Effector CD8-positive, alpha-beta T cell (primary cell): ENCODE data around the gene MEDAG.
"Not testable (repeated sequence)": the region's sequence is repeated elsewhere in the genome, so short reads cannot be mapped to it uniquely, and the experiment has no call there.

Experiments used
- DNase-seq: peaks from one replicate; lab custom pipeline; 2025; lab: John Stamatoyannopoulos, UW

Gene MEDAG

DNA sequence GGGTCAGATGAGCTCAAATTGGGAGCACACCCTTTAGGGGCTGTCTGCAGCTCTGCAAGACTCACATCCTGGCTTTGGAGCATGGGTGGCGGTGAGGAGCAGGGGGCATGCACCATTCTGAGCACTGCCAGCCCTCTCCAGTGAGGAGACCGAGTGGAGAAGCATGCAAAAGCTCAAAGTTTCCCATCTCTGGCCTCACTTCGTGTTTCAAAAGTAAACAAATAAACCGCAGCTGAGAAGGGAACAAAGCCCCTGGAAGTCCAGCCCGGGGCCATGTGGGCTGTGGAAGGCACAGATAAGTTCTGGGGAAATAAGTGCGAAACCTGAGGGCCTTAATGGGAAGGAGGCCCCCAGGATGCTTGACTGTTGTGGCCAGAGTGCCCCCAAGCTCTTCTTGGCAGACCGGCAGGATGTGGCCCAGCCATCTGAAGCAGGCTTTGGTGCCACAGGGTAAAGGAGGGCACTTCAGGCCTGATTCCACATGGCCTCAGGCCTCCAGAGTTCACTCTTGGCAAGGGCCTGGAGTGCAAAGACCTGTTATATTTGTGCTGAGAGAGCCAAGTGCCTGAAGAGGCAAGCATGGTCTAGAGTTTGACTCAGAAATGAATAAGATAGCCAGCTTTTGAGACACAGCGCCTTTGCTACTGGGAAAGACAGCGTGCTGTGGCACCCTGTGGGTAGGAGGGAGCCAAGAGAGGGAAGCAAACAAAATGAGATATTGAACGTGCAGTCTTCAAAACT lies 1.2 kb downstream of the MEDAG start:
- no peak for DNase-seq

DNA sequence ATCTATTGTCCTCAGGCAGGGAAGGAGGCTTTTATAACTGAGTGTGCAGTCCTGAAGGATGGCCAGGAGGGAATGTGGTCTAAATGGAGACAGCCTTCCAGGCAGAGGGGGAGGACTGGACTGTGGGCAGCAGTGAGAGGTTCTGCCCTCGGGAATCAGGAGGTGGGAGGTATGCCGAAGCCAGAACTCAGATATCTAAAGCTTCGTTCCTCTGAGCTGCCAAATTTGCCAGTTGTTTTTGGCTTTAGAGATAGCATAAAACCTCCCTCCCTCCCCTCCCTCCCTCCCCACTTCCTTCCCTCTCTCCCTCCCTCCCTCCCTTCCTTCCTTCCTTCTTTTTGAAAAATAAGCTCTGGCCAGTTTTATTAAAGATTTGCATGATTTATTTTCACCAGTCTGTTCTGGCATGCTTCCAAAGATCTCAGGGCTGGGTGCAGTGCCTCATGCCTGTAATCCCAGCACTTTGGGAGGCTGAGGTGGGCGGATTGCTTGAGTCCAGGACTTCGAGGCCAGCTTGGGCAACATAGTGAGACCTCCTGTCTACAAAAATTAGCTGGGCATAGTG lies 2.4 kb downstream of the MEDAG start:
- no peak for DNase-seq

DNA sequence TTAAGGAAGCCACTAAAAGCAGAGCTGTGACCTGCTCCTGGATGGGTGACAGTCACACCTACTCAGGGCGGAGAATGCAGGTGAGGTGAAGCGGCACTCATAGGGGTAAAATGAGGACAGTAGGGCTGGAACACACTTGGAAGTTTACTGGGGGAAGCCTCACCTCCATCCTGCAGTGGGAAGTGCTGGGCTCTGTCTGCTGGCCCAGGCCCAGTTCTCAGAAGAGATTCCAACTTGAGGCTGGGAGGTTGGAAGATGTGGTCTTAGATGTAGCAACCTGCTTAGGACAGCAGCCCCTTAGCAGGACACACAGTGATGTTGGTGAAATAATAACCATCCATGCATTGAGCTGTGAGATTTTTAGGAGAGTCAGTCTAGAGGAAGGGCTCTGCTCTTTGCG lies 4.6 kb downstream of the MEDAG start:
- DNase-seq: no peak

DNA sequence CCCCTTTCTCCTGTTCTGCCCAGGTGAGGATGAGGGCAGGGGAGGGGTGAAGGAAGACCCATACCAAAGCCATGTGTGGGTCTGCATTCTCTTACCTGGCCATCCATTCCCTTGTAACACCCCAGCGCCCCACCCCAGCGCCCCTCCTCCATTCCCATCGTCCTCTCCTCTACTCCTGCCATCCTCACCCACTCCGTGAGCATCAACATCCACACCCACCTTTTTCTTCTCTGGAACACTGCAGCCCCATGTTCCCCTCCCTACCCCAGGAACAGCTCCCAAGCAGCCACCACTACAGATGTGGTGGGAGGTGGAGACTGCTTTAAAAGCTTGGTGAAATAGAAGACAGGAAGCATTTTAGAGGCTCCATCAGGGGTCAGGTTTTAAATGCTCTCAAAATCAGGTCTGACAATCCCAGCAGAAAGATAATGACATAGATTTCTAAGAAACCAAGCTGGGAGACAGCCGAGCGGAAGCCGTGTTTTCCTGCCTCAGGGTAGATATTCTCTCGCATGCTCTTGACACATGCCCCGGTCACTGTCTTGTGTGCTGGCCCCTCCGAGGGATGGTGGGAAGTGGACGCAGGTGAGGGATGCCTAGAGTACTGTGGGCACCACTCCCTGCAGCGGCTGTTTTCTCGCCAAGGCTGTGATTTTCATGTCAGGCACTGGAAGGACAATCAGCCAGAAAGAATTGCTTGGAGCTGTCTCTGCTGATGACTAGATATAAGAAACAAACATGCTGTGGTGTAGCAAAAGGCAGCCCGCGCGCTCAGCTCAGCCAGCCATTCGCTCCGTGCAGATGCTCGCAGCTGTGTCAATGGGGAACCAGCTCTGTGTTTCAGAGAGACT lies 9.8 kb downstream of the MEDAG start:
- no peak for DNase-seq

DNA sequence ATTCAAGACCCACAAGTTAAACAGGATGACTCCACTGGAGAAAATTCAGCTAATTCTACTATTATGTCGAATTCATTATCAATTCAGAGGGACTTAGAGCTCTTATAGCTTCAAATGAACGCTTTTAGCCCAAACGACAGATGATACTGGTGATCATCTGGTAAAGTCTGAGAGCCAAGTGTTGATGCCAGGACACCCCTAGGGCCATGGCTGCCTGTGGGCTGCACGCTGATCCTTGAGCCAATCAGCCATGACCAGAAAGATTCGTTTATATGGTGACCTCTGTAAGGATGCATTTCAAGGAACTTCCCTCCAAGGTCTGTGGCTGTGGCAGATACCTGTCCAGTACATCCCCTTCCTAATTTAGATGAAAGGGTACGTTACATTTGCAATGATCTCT lies 10.9 kb downstream of the MEDAG start:
- no peak for DNase-seq

DNA sequence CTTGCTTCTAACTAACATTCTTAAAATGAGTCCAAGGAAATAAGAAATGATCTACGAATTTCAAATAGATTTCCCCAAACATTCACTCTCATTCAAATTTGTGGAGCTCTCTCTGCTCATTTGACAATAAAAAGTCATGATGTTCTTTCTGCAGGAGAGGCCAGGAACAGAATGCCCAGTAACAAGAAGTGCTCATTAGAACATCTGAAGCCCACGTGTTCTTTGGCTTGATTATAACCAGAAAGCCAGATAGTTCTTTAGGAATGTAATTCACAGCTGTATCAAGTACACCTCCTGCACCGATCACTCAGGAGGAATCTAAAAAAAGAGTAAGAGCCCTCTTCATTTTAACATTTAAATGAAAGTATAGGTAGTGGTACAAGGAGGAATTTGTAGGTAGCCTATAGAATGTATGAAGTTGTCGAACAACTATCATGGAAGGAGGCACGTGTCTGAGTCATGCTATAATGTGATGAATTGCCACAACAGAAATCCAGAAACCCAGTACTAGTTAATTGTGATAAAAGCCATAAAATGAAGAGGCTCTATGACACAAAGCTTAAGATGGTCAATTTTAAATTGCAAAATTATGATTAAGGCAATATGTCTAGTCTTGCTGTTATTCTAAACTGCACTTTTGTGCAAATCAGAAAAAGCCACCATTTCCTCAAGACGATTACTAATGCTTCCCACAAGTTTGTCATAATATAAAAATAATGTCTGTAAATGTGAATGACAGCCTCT lies 12.8 kb downstream of the MEDAG start:
- DNase-seq: no peak

DNA sequence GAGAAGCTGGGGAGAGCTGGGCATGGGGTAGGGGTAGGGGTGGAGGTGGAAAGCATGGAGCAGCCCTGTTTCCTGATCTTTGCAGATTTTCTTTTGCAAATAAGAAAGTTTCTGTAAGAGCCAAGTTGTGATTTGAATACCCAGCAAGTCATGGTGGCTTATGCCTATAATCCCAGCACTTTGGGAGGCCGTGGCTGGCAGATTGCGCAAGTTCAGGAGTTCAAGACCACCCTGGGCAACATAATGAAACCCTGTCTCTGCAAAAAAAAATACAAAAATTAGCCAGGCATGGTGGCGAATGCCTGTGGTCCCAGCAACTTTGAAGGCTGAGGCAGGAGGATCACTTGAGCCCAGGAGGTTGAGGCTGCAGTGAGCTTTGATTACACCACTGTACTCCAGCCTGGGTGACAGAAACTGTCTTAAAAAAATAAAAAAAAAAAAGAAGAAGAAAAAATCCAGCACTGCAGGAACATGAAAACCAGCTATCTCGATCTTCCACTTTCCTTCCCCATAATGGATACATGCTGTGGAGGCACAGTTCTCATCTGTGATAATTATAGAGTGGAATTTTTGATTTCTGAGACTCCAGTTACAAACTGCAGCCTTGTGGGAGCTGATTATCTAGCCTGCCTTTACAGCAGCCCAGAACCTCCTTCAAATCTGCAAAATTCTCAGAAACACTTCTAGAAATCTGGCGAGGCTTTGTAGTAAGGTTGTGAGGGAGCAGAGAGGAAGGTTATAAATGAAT lies 14.3 kb downstream of the MEDAG start:
- DNase-seq: no peak

DNA sequence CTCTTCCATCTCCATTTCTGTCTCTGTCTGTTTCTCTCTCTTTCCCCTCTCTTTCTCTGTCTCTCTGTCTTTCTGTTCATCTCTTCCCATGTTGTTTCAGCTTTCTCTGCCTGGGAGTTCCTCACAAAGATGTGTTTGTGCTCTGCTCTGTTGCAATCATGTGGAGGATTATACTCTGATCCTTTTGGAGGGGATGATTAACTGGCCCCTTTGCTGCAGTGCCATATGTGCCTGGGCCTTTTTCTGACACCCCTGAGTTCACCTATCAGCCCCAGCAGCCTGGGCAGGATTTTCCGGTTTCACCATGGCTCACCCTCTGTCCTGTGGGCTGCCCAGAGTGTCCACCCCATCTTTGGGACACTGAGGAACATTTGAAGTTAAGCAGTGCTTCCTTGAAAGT lies 17.3 kb downstream of the MEDAG start:
- no peak for DNase-seq

DNA sequence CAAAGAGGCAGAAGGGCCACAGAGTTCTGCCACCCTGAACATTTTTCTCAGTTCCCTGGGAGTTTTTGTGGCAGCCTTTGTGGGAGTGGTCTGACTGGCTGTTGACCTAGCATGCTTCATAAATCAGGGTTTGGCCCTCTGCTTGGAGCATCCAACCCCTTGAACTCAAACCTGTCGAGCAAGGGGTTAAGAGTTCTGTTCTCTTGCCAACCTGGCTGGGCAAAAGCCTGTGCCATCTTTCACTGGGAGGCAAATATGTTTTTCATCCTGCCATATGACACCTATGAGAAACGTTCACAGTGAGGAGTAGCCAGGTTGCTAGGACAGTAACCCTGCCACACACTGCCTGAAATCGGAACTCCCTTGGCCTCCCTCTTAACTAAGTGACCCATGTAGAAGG lies 18.6 kb downstream of the MEDAG start:
- DNase-seq: no peak

DNA sequence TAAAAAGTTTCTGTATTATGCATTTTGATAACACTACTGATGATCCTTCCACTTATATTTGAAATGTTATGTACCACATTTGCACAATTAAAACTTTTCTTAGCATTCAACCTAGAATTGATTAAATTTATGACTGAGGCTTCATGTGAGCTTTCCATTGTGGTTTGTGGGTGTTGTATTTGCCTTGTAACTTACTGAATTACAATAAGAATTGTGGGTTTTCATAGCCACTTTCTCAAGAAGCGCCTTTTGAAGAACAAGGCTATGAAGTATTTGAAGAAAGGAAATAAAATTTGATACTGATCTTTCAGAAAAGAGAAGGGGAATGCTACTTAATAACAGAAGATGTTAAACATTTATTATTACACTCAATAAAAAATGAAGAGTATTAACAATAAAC lies 19.4 kb downstream of the MEDAG start:
- no peak for DNase-seq

DNA sequence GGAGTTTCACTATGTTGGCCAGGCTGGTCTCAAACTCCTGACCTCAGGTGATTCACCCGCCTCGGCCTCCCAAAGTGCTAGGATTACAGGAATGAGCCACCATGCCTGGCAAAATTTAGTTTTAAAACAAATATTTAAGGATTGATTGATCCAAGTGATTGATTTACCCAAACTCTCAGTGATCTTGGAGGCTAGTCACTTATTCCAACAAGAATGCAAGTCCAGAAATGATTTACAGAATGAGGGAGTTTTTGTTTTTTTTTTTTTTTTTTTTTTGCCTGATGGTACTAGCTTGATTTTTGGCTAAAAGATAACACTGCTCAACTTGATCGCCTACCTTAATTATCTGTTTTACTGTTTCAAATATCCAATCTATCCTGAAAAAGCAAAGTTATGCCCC lies 20.7 kb downstream of the MEDAG start:
- DNase-seq: no peak

DNA sequence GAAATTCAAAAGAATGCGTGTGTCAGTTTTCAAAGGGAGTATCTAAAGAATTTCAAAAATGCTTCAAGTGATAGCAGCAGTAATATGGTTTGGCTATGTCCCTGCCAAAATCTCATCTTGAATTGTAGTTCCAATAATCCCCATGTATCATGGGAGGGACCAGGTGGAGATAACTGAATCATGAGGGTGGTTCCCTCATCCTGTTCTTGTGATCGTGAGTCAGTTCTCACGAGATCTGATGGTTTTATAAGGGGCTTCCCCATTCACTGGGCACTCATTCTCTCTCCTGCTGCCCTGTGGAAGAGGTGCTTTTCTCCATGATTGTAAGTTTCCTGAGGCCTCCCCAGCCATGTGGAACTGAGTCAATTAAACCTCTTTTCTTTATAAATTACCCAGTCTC lies 21.1 kb downstream of the MEDAG start:
- not testable (repeated sequence) for DNase-seq

DNA sequence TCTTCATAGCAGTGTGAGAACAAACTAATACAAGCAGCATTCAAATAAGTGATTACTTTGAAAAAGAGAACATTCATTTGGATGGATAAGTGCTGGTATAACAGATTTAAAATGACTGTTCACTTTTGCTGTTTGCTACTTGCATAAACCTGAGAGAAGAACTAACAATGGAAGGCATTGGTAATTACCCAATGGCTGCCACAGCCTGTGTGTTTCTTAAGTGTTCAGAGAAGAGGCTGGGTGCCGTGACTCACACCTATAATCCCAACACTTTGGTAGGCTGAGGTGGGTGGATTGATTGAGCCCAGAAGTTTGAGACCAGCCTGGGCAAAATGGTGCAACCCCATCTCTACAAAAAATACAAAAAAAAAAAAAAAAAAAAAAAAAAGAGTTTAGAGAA lies 21.5 kb downstream of the MEDAG start:
- DNase-seq: no peak

DNA sequence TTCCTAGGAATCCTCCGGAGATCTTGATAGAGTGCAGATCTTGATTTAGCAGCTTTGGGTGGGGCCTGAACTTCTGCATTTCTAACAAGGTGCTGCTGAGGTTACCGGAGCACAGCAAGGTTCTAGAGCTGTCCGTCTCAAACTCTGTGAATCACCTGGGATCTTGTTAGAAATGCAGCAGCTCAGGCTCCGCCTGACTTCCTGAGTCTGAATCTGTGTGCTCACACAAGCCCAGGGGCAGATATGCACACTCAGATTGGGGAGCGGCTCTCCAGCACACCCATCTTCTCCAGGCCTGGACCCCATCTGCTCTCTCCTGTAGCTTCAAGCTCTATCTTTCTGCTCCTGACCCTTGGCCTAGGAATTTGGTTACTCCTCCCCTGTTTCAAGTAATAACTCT lies 22.9 kb downstream of the MEDAG start:
- DNase-seq: no peak

DNA sequence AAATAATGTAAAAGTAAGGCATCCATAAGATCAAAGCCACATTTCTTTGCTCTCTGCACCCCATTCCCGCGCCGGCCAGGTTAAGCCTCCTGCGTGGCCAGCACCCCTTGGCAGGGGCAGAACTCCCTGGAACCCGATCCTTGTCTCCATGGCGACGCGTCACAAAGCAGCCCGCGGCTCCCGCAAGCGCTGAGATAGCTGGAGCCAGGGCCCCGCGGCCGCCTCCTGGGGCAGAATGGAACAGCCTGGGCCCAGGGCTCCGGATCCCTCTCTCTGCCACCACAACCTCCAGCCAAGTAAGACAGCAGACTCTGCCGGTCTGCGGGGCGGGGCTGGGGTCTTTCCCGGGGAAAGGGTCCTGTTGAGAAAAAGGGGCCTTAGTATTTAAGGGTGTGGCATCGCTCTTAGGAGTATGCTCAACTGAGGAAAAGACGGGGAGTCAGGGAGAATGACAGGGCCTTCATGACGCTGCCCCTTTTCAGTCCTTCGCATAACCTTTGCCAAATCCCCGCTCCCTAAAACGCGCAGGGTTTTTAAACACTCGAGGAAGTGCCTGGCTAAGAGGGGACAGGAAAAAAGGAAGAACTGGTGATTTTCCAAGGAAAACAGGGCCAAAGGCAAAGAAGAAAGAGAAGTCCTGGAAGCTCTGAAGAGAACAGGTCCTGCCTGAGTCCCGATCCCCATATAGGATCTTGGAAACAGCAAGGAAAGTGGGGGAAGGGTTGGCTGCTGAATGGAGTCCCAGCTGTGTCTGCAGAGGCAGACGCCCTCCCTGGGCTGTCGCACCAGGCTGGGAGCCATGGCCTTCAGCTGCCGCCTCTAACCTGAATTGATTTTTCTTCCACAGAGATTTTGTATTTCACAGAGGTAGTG lies 26.6 kb downstream of the MEDAG start, which contains the start of gene TEX26:
TSS of gene TEX26 (plus strand) at position 176 of the 873 bp plus-strand sequence. CDS start at position 236, 60 bp downstream.
- DNase-seq: no peak

DNA sequence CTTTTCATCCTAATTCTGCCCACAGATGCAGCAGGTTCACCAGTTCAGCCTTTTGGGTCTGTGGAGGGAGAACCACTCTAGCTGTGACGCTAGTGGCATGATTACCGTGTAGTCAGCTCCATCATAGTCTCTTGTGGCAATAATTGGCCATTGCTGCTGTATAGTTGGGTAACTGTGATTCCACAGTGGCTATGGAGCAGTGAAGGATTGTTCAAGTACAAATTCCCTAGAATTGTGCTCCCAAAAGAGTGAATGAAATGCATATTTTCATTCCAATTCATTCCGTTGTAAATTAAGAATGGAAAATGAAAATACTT lies 27.2 kb downstream of the MEDAG start:
- DNase-seq: no peak

DNA sequence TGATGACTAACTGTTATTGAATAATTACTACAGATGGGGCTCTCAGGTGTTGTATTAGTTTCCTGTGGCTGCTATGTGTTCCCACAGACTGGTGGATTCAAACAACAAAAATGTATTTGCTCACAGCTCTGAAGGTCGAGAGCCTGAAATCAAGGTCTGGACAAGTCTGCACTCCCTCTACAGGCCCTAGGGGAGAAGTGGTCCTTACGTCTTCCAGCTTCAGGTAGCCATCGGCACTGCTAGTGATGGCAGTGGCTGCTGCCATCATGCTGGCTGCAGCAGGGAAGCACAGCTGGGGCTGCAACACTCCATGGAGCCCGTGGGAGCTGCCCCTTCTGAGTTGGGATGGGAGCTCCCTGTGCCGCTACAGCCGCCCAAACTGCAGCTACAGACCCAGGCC lies 28.3 kb downstream of the MEDAG start:
- DNase-seq: no peak

DNA sequence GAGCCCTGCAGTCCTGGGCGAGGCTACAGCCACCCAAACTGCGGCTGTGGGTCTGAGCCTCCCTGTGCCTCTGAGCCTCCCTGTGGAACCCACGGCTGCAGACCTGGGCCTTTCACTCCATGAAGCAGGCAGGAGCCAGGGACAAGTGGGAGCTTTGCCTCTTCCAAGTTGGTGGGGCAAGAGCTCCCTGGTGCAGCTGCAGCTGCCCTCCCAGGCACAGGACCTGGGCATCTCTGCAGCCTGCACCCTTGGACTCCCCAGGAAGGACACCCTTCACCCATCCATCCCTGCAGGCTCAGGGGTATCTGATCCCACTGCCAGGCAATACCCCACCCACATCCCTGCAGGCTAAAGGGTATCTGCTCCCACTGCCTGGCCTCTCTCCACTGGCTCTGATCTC lies 28.7 kb downstream of the MEDAG start:
- no peak for DNase-seq

DNA sequence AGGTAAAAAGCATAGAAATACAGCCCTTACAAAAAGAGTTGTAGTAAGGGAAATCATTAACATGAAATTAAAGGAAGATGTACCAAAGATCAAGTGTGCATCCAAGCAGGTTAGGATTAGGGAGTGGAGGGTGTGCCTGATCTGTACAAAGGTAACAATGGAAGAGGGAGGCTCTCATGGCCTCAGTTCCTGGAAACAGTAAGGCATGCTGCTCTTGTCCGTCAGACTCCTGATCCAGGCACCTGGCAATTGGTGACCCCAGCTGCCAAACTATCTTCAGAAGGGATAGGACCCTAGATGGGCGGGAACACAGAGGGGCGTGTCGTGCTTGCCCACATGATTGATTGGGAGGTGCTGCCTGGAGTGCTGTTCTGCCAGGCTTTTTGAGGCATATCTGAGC lies 30.9 kb downstream of the MEDAG start:
- no peak for DNase-seq

DNA sequence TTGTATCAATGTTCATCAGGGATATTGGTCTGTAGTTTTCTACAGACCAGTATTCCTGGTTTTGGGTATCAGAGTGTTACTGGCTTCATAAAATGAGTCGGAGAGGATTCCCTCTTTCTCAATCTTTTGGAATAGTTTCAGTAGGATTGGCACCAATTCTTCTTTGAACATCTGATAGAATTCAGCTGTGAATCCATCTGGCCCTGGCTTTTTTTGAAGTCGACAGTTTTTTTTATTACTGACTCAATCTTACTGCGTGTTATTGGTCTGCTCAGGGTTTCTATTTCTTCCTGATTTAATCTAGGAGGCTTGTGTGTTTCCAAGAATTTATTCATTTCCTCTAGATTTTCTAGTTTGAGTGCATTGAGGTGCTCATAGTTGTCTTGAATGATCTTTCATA lies 37.8 kb downstream of the MEDAG start:
- DNase-seq: no peak
